H1 (cell line): ENCODE results near the gene IFI30. TPM values are rescaled to one million over a fixed set of nuclear protein-coding genes. Genes with fewer than 3 reads are reported as not detected.

ENCODE experiments used
- CTCF ChIA-PET: fragments of 300-600 bp; sonication (Branson Sonifier 250); formaldehyde crosslinking; loops from one replicate; lab custom pipeline; 2021; ENCODE audit not compliant: partially characterized antibody; lab: Charles Lee
- POLR2A ChIA-PET: fragments of 300-600 bp; sonication (Branson Sonifier 250); formaldehyde crosslinking; loops from one replicate; lab custom pipeline; 2021; ENCODE audit warnings: inconsistent platforms; ENCODE audit not compliant: partially characterized antibody; lab: Charles Lee
- DNase-seq, 2 experiments: peaks; one replicate each; pipeline versions ENCODE4 v3.0.0 to v3.0.0-alpha.2; 2010 to 2022; ENCODE audit warnings: low spot score in 2 of 2, low read depth in 1 of 2, mixed read lengths in 1 of 2
- FAIRE-seq: peaks from 2 replicates; lab custom pipeline; 2011; peaks lifted over from hg19 to GRCh38; lab: Jason Lieb, UNC
- H2AFZ ChIP-seq: 2 replicates; pipeline ENCODE4 v1.8.1; 2012; ENCODE audit warnings: low read length, inconsistent platforms
- H2AK5ac ChIP-seq: 2 replicates; pipeline ENCODE4 v1.6.1; 2013; ENCODE audit warnings: low read depth, low read length
- H2BK120ac ChIP-seq: replicated peaks from 2 replicates; pipeline ENCODE3; 2013; ENCODE audit warnings: low read depth, low read length, inconsistent platforms
- H2BK12ac ChIP-seq: 2 replicates; pipeline ENCODE4 v1.6.1; 2013; ENCODE audit warnings: low read depth, low read length
- H2BK15ac ChIP-seq: 2 replicates; pipeline ENCODE4 v1.6.1; 2013; ENCODE audit warnings: low read length
- H2BK20ac ChIP-seq: 2 replicates; pipeline ENCODE4 v1.6.1; 2013; ENCODE audit warnings: low read length
- H2BK5ac ChIP-seq: 2 replicates; pipeline ENCODE4 v1.6.1; 2013; ENCODE audit warnings: low read depth, low read length
- H3K14ac ChIP-seq: 2 replicates; pipeline ENCODE4 v1.6.1; 2013; ENCODE audit warnings: inconsistent platforms; ENCODE audit not compliant: insufficient read length
- H3K18ac ChIP-seq: 2 replicates; pipeline ENCODE4 v1.6.1; 2013; ENCODE audit warnings: low read length; ENCODE audit errors: extremely low read depth
- H3K23ac ChIP-seq: 2 replicates; pipeline ENCODE4 v1.6.1; 2013; ENCODE audit warnings: inconsistent platforms; ENCODE audit not compliant: insufficient read length
- H3K23me2 ChIP-seq: 2 replicates; pipeline ENCODE4 v1.6.1; 2013; ENCODE audit warnings: low read depth, low read length
- H3K27ac ChIP-seq: 2 replicates; pipeline ENCODE4 v1.6.1; 2011; ENCODE audit warnings: low read depth, low read length, inconsistent platforms
- H3K27me3 ChIP-seq, 4 experiments: replicated peaks in 1 of 4; 1 replicate in 1 of 4; 2 replicates in 3 of 4; pipeline versions ENCODE4 v1.6.1 to v1.8.1; 2011 to 2013; ENCODE audit warnings: low read length in 3 of 4, mild to moderate bottlenecking in 3 of 4, inconsistent platforms in 2 of 4, mixed read lengths in 2 of 4, moderate library complexity in 1 of 4; ENCODE audit not compliant: control insufficient read depth in 3 of 4, insufficient read depth in 3 of 4; ENCODE audit errors: extremely low read depth in 1 of 4
- H3K36me3 ChIP-seq, 4 experiments: 2 replicates each; pipeline versions ENCODE4 v1.6.1 to v1.8.1; 2011 to 2013; ENCODE audit warnings: mild to moderate bottlenecking in 4 of 4, low read length in 3 of 4, moderate library complexity in 2 of 4, control low read depth in 1 of 4, inconsistent platforms in 1 of 4; ENCODE audit not compliant: insufficient read depth in 4 of 4, control insufficient read depth in 2 of 4
- H3K4ac ChIP-seq: replicated peaks from 2 replicates; pipeline ENCODE3; 2013; ENCODE audit warnings: low read length, low read depth, mixed read lengths, inconsistent platforms; ENCODE audit not compliant: insufficient read length
- H3K4me1 ChIP-seq, 4 experiments: replicated peaks in 1 of 4; 1 replicate in 1 of 4; 2 replicates in 3 of 4; pipeline versions ENCODE4 v1.6.1 to v1.8.1; 2011 to 2013; ENCODE audit warnings: low read length in 3 of 4, inconsistent platforms in 2 of 4, mixed read lengths in 1 of 4; ENCODE audit not compliant: insufficient read depth in 4 of 4, control insufficient read depth in 3 of 4
- H3K4me2 ChIP-seq, 2 experiments: 2 replicates each; pipeline versions ENCODE4 v1.6.1 to v1.8.1; 2011 to 2013; ENCODE audit warnings: low read depth in 2 of 2, low read length in 2 of 2, control low read depth in 1 of 2, inconsistent platforms in 1 of 2, mild to moderate bottlenecking in 1 of 2; ENCODE audit not compliant: insufficient read depth in 1 of 2
- H3K4me3 ChIP-seq, 4 experiments: fragments of 200-600, 300-600 bp in 1 of 4; sonication (generic), shearing (Covaris generic), sonication (Bioruptor Twin) in 1 of 4; 2 replicates each; pipeline versions ENCODE4 v1.5.1 to v1.8.1; 2011 to 2016; ENCODE audit warnings: low read length in 4 of 4, low read depth in 3 of 4, control low read depth in 2 of 4, inconsistent platforms in 2 of 4, mild to moderate bottlenecking in 2 of 4, mixed read lengths in 1 of 4, moderate library complexity in 1 of 4; ENCODE audit not compliant: insufficient read depth in 2 of 4; ENCODE audit errors: extremely low read depth in 1 of 4
- H3K56ac ChIP-seq: replicated peaks from 2 replicates; pipeline ENCODE3; 2013; ENCODE audit warnings: low read depth, mild to moderate bottlenecking, mixed read lengths, low read length, inconsistent platforms; ENCODE audit not compliant: insufficient read length
- H3K79me1 ChIP-seq: 2 replicates; pipeline ENCODE4 v1.6.1; 2013; ENCODE audit warnings: low read depth, low read length, control low read depth
- H3K79me2 ChIP-seq, 2 experiments: 2 replicates each; pipeline versions ENCODE4 v1.6.1 to v1.8.1; 2012 to 2013; ENCODE audit warnings: low read length in 2 of 2, mild to moderate bottlenecking in 2 of 2, inconsistent platforms in 1 of 2; ENCODE audit not compliant: insufficient read depth in 2 of 2, control insufficient read depth in 1 of 2
- H3K9ac ChIP-seq, 4 experiments: replicated peaks in 1 of 4; 1 replicate in 1 of 4; 2 replicates in 3 of 4; pipeline versions ENCODE4 v1.6.1 to v1.8.1; 2011 to 2013; ENCODE audit warnings: low read depth in 3 of 4, low read length in 3 of 4, control low read depth in 2 of 4, mild to moderate bottlenecking in 2 of 4, moderate library complexity in 2 of 4, inconsistent platforms in 1 of 4; ENCODE audit errors: extremely low read depth in 1 of 4
- H3K9me3 ChIP-seq, 2 experiments: 2 replicates each; pipeline versions ENCODE4 v1.6.1 to v1.8.1; 2012 to 2013; ENCODE audit warnings: mild to moderate bottlenecking in 2 of 2, moderate library complexity in 2 of 2, control low read depth in 1 of 2, inconsistent platforms in 1 of 2, low read depth in 1 of 2, low read length in 1 of 2, mixed read lengths in 1 of 2; ENCODE audit not compliant: insufficient read depth in 2 of 2
- H4K20me1 ChIP-seq, 2 experiments: replicated peaks in 1 of 2; 2 replicates each; pipeline versions ENCODE3 to v1.8.1; 2011 to 2013; ENCODE audit warnings: inconsistent platforms in 2 of 2, low read length in 2 of 2, mild to moderate bottlenecking in 1 of 2; ENCODE audit not compliant: insufficient read depth in 2 of 2, control insufficient read depth in 1 of 2
- H4K5ac ChIP-seq: 2 replicates; pipeline ENCODE4 v1.6.1; 2013; ENCODE audit warnings: low read length, low read depth, mixed read lengths, inconsistent platforms; ENCODE audit not compliant: insufficient read length
- H4K8ac ChIP-seq: 2 replicates; pipeline ENCODE4 v1.8.0; 2013; ENCODE audit warnings: mild to moderate bottlenecking, moderate library complexity, low read length, inconsistent platforms; ENCODE audit not compliant: insufficient read depth; ENCODE audit errors: extremely low read depth
- H4K91ac ChIP-seq: replicated peaks from 2 replicates; pipeline ENCODE3; 2013; ENCODE audit warnings: low read length, mixed read lengths, inconsistent platforms; ENCODE audit not compliant: insufficient read length
- HDAC2 ChIP-seq, 2 experiments: fragments of 300-600 bp in 1 of 2; sonication (generic) in 1 of 2; IDR thresholded peaks; 2 replicates each; pipeline ENCODE4 v1.6.1; 2011 to 2012; ENCODE audit warnings: low read depth in 2 of 2, low read length in 2 of 2, mild to moderate bottlenecking in 2 of 2, moderate library complexity in 2 of 2, borderline replicate concordance in 1 of 2, inconsistent platforms in 1 of 2
- RXRA ChIP-seq: IDR thresholded peaks from 2 replicates; pipeline ENCODE4 v1.6.1; 2011; ENCODE audit warnings: low read depth, mild to moderate bottlenecking, low read length, moderate library complexity; ENCODE audit not compliant: insufficient read depth
- SAP30 ChIP-seq: fragments of 300-600 bp; sonication (generic); IDR thresholded peaks from 2 replicates; pipeline ENCODE4 v1.7.1; 2012; ENCODE audit warnings: low read length, moderate library complexity, mild to moderate bottlenecking, inconsistent platforms; ENCODE audit not compliant: insufficient read depth, insufficient replicate concordance
- SIRT6 ChIP-seq: IDR thresholded peaks from one replicate; pipeline ENCODE4 v1.7.1; 2012; ENCODE audit warnings: low read length, inconsistent platforms
- SP2 ChIP-seq: IDR thresholded peaks from 2 replicates; pipeline ENCODE4 v1.6.1; 2012; ENCODE audit warnings: mild to moderate bottlenecking, low read length, inconsistent platforms
- TAF1 ChIP-seq: IDR thresholded peaks from 2 replicates; pipeline ENCODE4 v1.6.1; 2011; ENCODE audit warnings: mild to moderate bottlenecking, low read depth, low read length
- WGBS, 2 experiments: shearing (Covaris generic) in 1 of 2; methylation state at CpG; one replicate each; pipeline versions ENCODE4 v1.1.6 to v1.1.7; 2013 to 2015; ENCODE audit warnings: low lambda C conversion rate in 2 of 2, mixed read lengths in 2 of 2, inconsistent platforms in 1 of 2, low coverage in 1 of 2, missing lambda C conversion rate in 1 of 2; ENCODE audit not compliant: insufficient replicate concordance in 2 of 2, insufficient coverage in 1 of 2, insufficient read length in 1 of 2; ENCODE audit errors: extremely low coverage in 1 of 2, missing lambda C conversion rate in 1 of 2; 5-methylcytosine and 5-hydroxymethylcytosine counted together
- polyA plus RNA-seq, 7 experiments: library from polyadenylated mRNA; depleted of rRNA in 3 of 7; stranded (reverse) in 5 of 7; unstranded in 2 of 7; fragments of >200 nt in 5 of 7; fragments of 200-250 nt in 2 of 7; gene quantifications; 1 replicate in 5 of 7; 2 replicates in 1 of 7; 4 replicates in 1 of 7; pipeline versions ENCODE4 v1.2.1 to v1.2.3, GENCODE V29; 2011 to 2013; ENCODE audit warnings: missing spikeins in 2 of 7, mixed read lengths in 2 of 7
- total RNA-seq: library from RNA; stranded (reverse); fragmentation: NEBNext Ultra II Directional; extraction: Animal tissue kit (Norgen Biotek cat#: 25700); gene quantifications from 2 replicates; pipeline ENCODE4 v1.2.1, GENCODE V29; 2021

IFI30 gene
- total and polyA plus RNA-seq, 2 of the 8 experiments (the other 6 are each of a cell fraction or from before 2014, with no cell fraction given) = 28.9 to 62.4 TPM

GRCh38 chr19:18147396-18147795, 26.2 kb upstream of the IFI30 start:
- Histone ChIP-seq H3K23ac (no peak overlapping the region), H4K5ac (no peak overlapping the region), H2BK5ac (no peak overlapping the region), H3K4me2 (no peak overlapping the region), H3K14ac (no peak overlapping the region), H3K79me2 (no peaks in the 10 kb centered on the region), H3K4me3 (no peak overlapping the region), H2AK5ac (no peak overlapping the region), H3K4me1 (no peaks in the 10 kb centered on the region), H3K27me3 (no peaks in the 10 kb centered on the region), H2BK15ac (no peak overlapping the region), H4K91ac (no peak overlapping the region), H2AFZ (no peak overlapping the region), H3K23me2 (peaks cover 1% of the 10 kb centered on the region; the same call in 1 of the 2 replicates), H3K27ac (no peak overlapping the region), H3K9ac (no peak overlapping the region), H4K8ac (no peak overlapping the region), H3K79me1 (no peaks in the 10 kb centered on the region), H2BK12ac (no peak overlapping the region), H3K9me3 (no peaks in the 10 kb centered on the region), H3K18ac (no peak overlapping the region), H3K56ac (no peak overlapping the region), H3K4ac (no peak overlapping the region), H2BK120ac (no peak overlapping the region), H2BK20ac (no peak overlapping the region), H4K20me1 (peaks cover 1 to 3% of the 10 kb centered on the region in 2 experiments), H3K36me3 (peaks cover 0 to 14% (median 9%) of the 10 kb centered on the region in 4 experiments; a peak in 5 of 8 replicates)
- WGBS, 2 experiments = 88% methylated on average over 9 of the region's 13 CpGs; no CpG with 5 or more reads in 1 of the 2 experiments
- no peak for DNase-seq
- ChIA-PET CTCF (interaction anchor here (1.3 kb wide), 2 partner anchors 24 to 34 kb away, joined by 3 to 4 read pairs; no protein-coding TSS in a partner anchor), POLR2A (interaction anchor here (1.4 kb wide), 1 partner anchor 23 kb away, joined by 4 read pairs; no protein-coding TSS in a partner anchor)
- TF ChIP-seq SP2 (no peak), SIRT6 (no peak), TAF1 (no peak), SAP30 (no peak), RXRA (no peak), HDAC2 (IDR thresholded peaks at IDR 0.05; ENCODE audit: borderline replicate concordance in 1 of 2, low read depth in 2 of 2, low read length in 2 of 2) (no peak)
- no peak for FAIRE-seq
